NCI-H2029 (cell line): ENCODE results near the gene SLC22A9.
"Not testable (repeated sequence)": the region's sequence is repeated elsewhere in the genome, so short reads cannot be mapped to it uniquely, and the experiment has no call there.

Source experiments
- DNase-seq: peaks from one replicate; lab custom pipeline; 2025; lab: John Stamatoyannopoulos, UW

Gene SLC22A9

GRCh38 chr11:63369165-63369970 lies at the start of gene SLC22A9:
TSS of gene SLC22A9 (plus strand) at chr11:63369785. CDS start at chr11:63370057, 272 bp downstream.
- no peak for DNase-seq

DNA sequence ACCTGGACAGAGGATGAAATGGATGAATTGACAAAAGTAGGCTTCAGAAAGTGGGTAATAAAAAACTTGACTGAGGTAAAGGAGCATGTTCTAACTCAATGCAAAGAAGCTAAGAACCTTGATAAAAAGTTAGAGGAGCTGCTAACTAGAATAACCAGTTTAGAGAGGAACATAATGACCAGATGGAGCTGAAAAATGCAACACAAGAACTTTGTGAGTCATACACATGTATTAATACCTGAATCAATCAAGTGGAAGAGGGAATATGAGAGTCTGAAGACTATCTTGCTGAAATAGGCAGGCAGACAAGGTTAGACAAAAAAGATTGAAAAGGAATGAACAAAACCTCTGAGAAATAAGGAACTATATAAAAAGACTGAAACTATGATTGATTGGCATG lies 47.9 kb upstream of the SLC22A9 start:
- no peak for DNase-seq

GRCh38 chr11:63335089-63335488 lies 34.5 kb upstream of the SLC22A9 start:
- not testable (repeated sequence) for DNase-seq

DNA sequence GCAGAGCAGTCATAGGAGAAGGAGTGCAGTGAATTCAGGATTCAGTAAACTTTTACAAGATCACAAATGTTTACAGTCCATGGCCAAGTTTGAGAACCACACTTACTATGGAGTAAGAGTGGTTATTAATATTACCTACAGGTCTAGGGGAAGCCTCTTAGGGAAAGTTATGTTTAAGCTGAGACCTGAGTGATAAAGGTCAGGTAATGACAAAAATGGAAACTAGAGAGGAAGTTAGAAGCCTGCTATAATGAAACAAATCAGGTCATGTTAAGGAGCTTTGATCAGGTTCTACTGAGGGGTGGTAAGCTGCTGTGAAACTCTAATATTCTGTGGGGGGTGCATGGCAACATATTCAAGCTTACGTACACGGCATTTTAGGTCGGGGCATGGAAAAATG lies 32.5 kb upstream of the SLC22A9 start:
- DNase-seq: no peak

DNA sequence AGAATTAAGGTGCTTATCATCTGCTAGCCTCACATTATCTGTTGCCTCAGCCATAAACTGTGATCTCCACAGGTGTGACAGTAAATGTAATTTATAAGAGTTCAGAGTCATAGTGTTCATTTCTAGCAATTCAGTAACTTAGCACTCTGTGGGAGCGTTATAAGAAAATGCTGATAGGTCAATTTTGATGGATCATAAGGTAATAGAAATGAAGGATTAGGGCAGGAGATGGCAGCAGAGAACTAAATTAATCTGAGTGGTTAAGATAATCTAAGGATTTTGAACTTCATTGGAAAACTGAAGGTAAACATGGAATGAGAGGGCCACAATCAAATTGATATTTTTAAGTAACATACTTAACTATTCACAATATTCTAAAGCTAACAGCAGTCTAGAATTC lies 26.5 kb upstream of the SLC22A9 start:
- DNase-seq: no peak

DNA sequence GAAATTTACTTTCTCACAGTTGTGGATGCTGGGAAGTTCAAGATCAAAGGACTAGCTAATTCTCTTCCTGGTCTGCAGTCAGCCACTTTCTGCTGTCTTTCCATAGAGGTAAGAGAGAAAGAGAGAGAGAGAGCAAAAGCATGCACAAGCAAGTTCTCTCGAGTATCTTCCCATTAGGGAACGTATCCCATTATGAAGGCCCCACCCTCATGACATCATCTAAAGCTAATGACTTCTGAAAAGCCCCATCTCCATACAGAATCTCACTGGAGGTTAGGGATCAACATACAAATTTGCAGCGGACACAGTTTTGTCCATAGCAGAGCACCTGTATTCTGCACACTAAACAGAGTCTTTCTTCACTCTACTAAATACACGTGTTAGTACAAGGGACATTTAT lies 17.4 kb upstream of the SLC22A9 start:
- DNase-seq: no peak

DNA sequence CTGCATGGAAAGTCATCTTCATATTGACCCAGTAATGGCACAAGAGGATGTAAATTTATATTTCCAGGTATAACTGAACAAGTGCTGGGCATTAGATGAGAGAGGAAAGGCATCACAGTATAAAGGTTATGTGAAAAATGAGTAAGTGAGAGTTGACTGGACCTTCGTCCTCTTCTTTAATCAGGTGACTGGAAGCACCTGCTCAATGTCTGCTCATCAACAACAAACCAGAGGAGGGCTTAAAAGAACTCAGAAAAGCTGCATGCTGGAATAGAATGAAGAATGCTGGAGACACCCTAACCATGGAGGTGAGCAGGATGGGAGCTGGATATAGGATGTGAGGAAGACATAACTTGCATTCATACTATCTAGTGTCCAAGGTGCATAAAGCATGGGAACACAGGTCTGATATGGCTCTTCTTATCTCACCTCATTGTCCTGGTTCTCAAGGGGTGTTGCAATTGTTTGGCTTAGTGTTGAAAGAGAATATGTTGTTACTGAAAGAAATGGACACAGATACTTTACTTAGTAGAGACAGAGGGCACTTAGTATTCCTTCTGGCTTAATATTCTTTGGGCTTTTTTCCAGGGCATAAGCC lies 7.3 kb upstream of the SLC22A9 start:
- no peak for DNase-seq

DNA sequence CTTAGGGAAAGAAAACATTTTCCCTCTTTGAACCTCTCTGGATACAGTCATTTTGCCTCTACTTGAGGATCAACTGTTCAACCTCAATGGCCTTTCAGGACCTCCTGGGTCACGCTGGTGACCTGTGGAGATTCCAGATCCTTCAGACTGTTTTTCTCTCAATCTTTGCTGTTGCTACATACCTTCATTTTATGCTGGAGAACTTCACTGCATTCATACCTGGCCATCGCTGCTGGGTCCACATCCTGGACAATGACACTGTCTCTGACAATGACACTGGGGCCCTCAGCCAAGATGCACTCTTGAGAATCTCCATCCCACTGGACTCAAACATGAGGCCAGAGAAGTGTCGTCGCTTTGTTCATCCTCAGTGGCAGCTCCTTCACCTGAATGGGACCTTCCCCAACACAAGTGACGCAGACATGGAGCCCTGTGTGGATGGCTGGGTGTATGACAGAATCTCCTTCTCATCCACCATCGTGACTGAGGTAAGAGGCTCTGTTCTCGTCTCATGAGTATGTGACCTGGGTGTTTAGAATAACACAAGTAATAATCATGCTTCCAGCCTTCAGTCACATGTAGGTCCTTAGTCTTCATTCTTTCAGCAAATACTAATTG lies 495 bp downstream of the SLC22A9 start:
- DNase-seq: no peak

DNA sequence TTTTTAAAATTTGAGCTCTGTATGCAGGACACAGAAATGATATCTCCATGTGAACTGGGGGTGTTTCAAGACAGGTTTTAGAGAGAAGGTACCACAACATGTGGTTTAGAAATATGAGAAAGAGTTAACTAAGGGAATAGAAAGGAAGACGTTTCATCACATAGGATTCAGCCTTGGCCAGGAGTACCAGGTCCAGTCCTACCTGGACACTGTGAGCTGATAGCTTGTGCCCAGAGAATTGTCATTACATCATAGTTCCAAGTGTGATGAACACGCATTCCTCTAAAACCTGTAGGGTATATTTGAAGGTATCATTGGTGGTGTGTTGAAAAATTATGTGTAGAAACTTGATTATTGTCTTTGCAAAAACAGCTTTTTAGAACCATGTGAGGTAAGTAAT lies 1.8 kb downstream of the SLC22A9 start:
- DNase-seq: no peak

DNA sequence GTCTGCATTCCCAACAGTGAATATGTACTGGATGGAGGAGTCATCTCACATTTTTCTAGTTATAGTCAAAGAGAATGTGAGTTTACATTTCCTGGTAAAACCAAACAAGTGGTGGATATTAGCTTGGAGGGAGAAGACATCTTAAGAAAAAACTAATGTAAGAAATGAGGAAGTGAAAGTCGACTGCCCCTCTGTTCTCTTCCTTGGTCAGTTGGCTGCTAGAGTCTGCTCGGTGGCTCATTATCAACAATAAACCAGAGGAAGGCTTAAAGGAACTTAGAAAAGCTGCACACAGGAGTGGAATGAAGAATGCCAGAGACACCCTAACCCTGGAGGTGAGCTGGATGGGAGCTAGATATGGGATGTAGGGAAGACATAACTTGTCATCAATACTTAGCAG lies 5.8 kb downstream of the SLC22A9 start:
- no peak for DNase-seq

DNA sequence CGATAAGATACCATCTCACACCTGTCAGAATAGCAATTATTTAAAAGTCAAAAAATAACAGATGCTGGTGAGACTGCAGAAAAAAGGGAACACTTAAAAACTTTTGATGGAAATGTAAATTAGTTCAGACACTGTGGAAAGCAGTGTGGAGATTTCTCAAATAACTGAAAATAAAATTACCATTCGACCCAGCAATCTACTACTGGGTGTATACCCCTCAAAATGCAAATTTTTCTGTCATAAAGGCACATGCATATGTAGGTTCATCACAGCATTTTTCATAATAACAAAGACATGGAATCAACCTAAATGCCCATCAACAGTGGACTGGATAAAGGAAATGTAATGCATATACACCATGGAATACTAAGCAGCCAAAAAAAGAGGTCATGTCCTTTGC lies 10.5 kb downstream of the SLC22A9 start:
- no peak for DNase-seq

DNA sequence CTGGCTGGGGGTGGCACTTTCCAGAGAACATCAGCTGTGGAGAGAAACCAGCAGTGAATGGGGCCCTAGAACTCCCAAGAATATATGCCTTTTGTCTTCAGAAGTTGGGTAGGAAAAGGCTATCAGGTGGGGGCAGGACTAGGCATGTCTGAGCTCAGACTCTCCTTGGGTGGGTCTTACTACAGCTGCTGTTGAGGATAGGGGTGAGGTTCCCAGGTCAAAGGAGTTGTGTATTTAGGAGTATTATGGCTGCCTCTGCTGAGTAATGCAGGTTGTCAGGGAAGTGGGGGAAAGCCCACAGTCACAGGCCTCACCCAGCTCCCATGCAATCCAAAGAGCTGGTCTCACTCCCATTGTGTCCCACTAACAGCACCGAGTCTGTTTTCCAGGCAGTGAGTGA lies 26.1 kb downstream of the SLC22A9 start:
- DNase-seq: no peak

- DNase-seq: no peak
Observed at GRCh38 chr11:63404161-63404935, 34.8 kb downstream of the SLC22A9 start.

GRCh38 chr11:63405114-63405513 lies 35.5 kb downstream of the SLC22A9 start:
- DNase-seq: no peak

DNA sequence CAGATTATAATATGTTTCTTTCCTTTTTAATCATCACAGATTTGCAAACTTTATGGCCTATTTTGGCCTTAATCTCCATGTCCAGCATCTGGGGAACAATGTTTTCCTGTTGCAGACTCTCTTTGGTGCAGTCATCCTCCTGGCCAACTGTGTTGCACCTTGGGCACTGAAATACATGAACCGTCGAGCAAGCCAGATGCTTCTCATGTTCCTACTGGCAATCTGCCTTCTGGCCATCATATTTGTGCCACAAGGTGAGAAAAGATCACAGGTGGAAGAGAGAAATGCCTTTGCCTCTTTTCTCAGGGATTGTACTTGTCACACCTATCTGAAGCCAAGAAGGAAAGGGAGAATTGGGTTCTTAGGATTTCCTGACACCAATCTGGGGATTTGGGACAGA lies 36.9 kb downstream of the SLC22A9 start:
- DNase-seq: no peak

GRCh38 chr11:63417174-63417852 lies 47.7 kb downstream of the SLC22A9 start:
- DNase-seq: no peak

DNA sequence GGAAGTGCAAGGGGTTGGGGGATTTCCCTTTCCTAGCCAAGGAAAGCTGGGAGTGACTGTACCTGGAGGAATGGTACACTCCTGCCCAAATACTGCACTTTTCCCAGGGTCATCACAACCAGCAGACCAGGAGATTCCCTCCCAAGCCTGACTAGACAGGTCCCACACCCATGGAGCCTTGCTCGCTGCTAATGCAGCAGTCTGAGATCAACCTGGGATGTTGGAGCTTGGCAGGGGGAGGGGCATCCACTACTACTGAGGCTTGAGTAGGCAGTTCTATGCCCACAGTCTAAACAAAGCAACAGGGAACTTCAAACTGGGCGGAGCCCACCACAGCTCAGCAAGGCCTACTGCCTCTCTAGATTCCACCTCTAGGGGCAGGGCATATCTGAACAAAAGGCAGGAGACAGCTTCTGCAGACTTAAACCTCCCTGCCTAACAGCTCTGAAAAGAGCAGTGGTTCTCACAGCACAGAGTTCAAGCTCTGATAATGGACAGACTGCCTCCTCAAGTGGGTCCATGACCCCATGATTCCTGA lies 58.5 kb downstream of the SLC22A9 start:
- no peak for DNase-seq

- DNase-seq: not testable (repeated sequence)
Observed at GRCh38 chr11:63430731-63431130, 61.1 kb downstream of the SLC22A9 start.

GRCh38 chr11:63435351-63435750 lies 65.8 kb downstream of the SLC22A9 start:
- DNase-seq: not testable (repeated sequence)

DNA sequence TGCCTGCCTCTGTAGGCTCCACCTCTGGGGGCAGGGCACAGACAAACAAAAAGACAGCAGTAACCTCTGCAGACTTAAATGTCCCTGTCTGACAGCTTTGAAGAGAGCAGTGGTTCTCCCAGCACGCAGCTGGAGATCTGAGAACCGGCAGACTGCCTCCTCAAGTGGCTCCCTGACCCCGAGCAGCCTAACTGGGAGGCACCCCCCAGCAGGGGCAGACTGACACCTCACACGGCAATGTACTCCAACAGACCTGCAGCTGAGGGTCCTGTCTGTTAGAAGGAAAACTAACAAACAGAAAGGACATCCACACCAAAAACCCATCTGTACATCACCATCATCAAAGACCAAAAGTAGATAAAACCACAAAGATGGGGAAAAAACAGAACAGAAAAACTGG lies 66.2 kb downstream of the SLC22A9 start:
- DNase-seq: not testable (repeated sequence)

DNA sequence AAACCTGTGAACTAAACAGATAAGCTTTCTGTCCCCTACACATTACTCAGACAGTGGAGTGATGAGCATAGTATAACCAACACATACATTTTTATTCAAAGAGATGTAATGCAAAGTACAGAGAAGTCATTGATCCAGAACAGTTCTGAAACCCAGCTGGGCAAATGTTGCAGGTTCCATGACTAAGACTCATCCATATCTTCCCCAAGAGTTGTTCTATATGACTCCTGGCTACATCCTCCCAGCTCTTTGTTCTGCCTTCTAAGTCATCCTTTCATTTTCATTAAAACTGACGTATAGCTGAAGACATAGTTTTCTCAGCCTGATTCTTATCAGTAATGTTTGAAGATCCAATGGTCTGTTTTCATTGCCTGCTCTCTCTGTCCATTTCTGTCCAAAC lies 74.1 kb downstream of the SLC22A9 start:
- DNase-seq: no peak

DNA sequence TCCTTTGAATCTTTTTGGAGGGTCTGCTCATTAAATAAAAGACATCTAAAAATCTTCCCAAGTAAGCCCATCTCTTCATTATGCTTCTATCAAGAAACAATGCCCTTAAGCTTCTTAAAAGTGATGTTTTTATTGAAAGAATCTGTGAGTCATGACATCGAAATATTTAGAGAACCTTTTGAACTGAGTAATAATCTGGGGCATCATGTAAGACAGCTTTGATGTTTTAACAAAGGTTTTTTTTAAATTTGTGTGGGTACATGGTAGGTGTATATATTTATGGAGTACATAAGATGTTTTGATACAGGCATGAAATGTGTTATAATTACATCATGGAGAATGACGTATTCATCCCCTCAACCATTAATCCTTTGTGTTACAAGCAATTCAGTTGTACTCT lies 74.6 kb downstream of the SLC22A9 start:
- DNase-seq: no peak
